ENCODE results near the gene MPPED2.

MPPED2 gene

DNA sequence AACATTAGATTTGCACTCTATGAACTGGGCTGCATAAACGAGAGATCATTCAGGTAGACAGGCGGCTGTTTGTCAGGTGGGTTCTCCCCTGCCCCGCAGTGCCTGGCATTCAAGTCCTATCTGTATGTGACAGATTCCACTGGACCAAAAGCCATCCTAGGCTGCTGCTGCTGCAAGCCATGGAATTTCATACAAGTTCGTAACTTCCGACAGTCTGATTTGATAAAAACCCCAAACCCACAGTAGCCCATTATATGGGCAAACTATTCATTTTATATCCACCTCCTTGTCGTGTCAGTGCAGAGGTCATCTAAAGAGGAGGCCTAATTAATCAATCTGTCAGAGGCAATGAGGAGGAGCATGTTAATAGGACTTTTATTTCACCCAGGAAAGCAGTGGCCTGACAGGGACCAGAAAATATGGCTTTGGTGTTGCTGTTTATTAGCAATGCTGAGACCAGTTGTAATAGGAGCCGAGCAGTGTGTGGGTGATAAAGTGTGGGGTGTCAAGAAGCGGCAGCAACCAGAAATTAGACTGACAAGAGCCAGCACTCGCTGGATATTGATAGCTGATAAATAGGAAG, 139.0 kb downstream of the MPPED2 start:
- DNase-seq, result no peak

DNA sequence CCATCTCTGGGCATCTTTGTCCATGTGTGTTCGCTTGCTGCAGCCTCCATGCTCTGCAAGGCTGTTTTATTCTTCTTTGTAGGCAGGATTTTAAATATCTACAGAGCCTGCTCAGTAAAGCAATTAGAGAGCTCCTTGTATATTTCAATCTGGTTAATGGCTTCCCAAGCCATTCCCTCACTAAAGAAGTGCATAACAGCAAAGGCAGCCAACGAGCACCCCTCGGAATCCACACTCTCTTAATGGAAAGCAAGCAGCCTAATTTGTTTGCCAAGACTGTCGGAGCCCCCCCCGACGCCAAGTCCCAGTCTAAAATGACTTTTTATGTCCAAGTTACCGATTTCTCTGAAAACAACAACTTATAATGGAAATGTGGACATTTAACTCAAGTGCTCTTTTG, 139.6 kb downstream of the MPPED2 start:
- no peak for DNase-seq

DNA sequence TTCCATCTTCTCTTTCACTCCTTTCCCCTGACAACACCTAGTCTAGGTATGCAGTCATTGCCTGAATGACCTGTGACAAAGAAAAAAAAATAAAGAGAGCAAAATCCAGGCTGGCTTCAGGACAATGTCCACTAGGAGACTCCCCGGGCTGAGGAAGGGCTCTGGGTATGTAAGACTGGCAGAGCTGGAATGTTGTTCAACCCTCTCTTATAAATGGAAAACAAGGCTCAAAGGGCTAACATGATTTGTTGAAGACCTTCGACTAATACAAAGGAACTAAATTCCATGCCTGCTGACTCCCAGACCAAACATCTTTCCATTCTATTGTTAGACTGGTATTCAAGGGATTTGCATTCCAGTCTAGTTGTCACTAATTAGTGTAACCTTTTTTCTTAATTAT, 141.1 kb downstream of the MPPED2 start:
- DNase-seq, result no peak

DNA sequence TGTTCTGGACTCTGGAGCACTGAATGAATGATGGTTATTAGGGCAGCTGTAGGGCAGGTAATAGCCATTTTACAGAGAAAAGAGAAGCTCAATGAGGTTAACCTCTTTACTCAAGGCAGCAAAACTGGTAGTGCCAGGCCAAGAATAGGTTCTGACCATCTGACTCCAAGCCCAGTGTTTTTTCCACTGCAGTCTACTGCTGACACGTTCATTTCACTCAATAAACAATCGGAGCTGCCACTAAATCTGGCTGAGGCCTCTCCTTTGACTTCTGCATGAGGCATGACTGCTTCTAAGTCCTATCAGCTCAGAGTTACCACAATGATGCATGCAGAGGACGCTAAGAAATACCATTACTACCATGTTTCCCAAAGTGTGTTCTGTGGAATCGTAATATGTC, 145.6 kb downstream of the MPPED2 start:
- no peak for DNase-seq

DNA sequence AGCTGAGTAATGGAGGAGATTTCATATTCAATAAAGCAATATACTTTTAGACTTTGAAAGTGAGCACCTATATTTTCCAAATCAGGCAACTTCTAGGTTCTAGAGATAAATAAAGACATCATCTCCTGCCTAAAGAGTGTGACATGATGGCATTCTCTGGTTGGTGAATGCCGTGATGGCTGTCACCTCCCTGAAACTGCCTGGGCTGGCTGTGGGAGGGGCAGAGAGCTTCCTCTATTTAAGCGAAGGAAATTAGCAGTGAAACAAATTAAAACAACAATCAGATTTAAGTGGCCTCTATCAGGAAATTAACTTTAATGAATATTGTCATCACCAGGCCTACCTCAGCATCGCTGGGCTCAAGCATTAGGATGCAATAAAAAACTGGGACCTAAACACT, 149.4 kb downstream of the MPPED2 start:
- no peak for DNase-seq

DNA sequence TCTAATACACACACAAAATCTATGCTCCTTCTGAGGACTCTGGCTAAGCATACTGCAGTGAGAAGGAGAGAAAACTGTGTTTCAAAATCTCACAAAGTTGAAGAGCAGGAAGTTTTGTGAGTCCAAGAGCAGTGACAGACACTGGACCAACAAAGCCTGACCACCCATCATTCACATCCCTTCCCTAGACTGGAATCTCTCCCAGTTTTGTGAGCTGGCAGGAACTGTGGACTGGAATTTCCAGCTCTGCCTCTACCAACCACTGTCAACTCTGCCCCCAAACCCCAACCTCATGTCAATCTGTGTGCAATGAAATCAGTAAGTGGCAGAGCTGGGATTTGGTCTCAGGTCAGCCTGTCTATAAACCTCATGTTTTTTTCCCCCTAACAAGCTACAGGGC, 150.7 kb downstream of the MPPED2 start:
- no peak for DNase-seq

DNA sequence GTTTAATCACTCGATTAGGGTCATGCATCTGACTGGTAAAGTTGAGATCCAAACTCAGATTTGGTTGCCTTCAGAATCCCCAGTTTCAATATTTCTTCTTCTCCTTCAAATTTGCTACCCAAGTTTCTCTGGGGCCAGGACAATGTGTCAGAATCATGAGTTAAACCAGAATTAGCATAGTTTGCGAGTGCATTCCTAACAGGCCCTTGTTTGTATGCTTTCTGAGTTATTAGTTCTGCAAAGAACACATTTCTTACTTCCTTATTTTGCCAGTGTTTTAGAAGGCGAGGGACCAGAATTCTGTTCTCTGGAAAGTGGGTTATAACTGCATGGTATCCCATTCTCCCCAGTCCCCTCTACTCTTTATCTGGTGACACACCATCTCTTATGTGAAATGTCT, 151.3 kb downstream of the MPPED2 start:
- DNase-seq, result no peak

DNA sequence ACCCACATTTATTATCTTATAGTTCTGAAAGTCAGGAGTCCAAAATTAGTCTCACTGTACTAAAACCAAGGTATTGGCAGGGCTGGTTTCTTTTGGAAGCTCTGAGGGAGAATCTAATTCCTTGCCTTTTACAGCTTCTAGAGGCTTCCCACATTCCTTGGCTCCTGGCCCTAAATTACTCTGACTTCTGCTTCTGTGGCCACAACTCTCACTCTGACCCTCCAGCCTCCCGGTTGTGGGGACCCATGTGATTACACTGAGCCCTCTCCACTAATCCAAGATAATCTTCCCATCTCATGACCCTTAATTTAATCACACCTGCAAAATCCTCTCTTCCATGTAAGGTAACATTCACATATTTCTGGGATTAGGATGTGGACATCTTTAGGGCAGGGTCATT, 152.3 kb downstream of the MPPED2 start:
- DNase-seq, result no peak

DNA sequence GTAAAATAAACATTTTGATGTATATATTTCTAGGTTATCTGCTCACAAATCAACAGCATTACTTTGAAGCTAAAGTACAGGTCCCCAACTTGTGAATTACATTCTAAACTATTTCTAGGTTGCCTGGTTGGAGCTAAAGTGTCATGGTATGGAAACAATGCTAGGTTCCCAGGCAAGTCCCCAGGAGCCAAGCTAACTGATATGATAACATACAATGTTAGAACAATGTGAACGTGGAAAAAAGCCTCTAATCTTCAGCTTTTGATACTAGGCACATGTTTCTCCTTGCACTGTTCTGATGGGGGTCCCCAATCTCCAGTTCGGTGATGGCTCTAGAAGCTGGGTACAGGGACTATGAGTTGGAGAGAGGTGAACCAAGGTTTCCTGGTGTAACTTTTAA, 153.4 kb downstream of the MPPED2 start:
- no peak for DNase-seq

DNA sequence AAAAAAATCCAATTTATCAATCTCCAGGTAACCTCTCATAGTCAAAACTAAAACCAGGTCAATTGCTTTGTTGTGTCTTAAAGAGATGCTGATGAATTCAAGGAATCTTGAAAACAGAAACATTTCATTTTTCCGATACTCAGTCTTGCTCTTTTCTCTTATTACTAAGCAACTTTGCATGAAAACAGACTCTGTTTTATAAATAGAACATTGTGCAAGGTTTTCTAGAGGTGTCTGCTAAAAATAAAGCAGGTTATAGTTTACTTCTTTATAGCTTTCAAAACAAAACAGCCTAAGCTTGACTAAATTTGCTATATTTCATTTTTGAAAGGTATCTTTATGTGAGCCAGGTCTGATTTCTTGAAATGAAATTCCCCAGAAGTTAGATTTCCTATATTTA, 154.0 kb downstream of the MPPED2 start:
- no peak for DNase-seq

DNA sequence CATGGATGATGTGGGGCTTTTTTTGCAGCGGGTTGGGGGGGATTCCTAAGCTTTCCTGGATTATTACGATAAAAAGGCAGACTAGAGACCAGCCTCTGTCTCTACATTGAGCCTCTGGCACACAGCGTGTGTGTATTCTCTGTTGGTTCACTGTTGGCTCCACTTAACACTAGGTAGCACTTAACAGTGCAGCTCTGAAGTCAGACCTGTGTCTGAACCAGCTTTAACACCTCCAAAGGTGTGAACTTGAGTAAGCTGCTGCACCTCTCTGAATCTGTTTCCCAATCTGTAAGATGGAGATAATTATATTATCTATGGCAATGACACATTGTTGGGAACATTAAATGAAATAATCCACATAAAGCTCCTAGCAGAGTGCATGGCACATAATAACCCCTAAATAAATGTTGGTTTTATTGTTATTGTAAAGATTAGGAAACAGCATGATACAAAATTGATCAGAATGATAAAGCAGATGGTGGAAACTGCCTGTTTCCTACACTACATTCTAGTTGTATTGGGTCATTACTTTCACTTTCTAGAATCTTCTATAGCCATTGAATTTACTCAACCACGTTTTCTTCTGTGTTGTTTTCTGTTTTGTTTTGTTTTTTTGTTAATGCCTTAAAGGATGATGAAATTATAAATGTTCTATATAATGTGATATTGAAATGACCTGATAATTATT, 154.9 kb downstream of the MPPED2 start:
- no peak for DNase-seq

DNA sequence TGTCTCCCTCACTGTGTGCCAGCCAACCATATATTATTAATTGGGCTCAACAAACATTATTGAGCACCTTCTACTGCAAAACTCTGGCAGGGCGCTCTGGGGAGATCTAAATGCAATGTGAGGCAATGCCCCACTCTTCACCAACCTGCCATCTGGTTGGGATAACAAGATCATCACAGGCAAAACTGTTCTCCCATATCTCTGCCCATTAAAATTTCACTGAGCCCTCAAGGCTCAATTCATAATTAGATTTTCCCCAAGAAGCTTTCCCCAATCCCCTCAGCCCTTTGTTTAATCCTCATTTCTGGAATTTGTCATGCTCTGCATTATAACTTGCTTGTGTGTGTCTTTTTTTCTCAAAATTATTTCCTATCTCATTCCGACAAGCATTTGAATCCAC, 156.6 kb downstream of the MPPED2 start:
- no peak for DNase-seq

DNA sequence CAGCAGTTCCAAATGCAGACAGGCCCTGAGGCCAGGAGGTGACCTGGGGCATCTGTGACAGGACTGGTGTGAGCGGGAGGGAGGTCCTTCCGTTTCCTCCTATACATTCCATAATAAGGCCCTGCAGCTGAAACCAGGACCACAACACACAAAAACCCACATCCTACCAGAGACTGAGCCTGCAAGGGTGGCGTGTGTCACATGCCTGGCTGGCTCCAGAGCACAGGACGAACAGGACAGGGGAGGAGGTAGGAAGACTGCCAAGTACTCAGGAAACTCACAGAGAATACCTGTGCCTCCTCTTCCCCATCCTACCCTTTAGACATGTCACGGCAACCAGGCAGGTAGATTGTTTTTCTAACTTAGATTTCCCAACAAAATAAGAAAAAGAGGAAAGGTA, 159.4 kb downstream of the MPPED2 start:
- no peak for DNase-seq

DNA sequence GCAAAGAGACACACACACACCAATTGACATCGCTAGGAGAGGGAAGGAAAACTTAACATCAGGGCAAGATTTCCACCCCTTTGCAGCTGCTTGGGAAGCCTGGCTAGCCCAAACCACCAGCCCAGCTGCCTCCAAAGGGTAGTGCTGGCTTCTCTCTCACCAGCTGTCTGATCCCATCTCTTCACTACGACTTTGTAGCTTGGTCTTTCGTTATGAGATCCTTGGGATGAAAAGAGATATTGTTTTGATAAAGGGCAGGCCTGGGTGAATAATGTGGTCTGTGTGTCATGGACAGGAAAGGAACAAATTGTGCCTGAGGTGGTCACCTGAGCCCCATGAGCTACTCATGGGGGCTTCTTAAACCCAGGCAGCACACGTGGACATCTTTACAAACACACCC, 161.3 kb downstream of the MPPED2 start:
- no peak for DNase-seq

DNA sequence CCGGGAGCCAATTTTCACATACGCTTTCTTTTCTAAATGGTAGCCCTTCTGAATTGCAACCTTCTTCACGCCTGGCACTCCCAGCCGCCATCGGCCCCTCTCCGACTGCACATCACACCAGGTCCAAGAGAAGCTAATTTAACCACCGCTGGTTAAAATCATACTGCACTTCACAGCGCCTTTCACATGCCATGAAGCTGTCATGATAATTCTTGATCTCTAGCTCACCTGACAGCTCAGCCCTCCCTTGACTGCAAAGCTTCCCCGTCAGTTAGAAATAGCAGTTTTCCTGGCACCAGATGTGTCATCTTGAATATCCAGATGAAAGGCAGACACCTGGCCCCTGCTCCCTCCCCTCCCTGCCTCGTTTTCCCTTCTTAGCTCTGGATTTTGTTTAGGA, 161.8 kb downstream of the MPPED2 start:
- DNase-seq, result no peak

DNA sequence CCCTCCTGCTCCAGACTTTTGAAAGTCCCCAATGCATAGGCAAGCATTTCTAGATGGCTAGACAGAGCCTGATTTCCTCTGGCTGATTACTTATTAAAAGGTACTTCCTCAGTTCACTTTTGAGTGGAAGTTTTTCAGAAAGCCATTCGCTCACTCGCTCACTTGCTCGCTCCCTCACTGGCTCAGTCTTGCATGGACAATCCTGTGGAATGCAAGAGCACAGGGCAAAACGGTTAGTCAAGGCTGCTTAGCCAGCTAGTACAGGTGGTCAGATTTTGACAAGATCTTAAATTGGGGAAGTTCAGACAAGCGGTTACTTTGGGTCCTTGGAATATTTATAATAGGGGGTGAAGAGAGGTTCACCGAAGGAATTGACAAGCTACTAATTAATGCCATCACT, 162.3 kb downstream of the MPPED2 start:
- no peak for DNase-seq

DNA sequence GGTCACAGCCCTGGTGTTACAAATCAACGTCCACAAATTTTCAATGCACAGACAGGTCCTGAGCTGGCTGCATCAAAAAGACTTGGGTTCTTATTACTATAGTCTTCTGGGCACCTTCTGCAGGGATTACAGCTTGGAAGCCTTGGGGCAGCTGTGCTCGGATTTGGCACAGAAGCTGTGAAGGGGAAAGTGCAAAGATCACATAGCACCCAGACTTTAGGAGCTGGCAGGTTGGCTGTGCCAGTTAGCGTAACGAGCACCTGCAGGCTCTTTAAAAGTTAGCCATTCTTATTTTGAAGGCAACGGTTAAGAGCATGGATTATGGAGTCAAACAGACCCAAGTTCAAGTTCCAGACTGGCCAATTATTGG, 162.9 kb downstream of the MPPED2 start:
- DNase-seq, result no peak

DNA sequence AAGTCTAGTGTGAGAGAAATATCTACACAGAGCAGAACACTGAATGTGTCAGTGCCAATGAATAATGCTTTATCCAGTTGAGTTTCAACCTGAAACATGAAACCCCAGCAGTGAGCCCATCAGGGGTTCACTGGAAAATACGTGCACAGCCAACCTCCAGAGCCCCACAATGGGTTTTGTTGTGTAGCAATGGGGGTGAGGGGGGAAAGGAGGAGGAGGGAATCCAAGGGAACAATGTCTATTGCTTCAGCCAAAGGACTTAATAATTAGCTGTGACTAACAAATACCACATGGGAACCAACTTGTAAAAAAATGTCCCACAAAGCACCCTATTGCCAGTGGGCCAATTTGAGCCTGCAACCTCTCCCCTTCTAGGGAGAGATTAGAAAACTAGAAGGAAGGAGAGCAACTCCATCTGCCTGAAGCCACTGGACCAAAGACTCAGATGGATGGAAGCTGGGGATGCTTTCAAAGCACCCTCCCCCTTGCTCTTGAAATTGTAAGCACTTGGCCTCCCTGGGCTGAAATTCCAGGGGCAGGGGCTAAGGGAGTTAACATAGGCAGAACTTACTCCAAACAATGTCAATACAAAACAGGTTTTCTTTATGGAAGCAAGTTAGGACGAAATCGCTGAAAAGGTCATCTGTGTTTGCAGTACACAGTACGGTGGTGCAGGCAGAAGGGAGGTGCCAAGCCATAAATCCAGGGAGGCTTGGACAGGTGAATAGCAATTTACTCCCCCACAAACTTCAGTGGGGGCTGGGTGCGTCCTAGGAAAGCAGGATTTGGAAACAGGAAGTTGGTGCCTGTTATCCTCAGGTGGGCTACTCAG, 163.5 kb downstream of the MPPED2 start:
- no peak for DNase-seq

DNA sequence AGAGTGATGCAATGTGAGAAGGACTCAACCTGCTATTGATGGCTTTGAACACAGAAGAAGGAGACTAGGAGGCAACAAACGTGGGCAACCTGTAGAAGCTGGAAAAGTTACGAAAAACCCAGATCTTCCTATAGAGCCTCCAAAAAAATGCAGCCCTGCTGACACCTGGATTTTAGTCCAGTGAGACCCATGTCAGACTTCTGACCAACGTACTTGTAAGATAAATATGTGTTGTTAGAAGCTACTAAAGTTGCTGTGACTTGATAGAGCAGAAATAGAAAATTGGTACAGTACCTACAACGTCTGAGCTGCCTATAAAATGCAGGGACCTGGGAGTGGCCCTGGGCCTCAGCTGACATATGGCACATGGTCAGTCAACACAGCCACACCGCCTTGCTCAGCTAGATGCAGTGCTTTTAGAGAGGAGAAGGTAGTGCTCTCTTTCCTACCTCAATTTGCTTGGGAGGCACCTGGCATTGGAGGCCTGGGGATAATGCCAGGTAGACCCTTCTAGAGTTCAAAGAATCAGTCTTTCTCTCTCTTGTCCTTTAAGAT, 165.8 kb downstream of the MPPED2 start:
- DNase-seq, result no peak

DNA sequence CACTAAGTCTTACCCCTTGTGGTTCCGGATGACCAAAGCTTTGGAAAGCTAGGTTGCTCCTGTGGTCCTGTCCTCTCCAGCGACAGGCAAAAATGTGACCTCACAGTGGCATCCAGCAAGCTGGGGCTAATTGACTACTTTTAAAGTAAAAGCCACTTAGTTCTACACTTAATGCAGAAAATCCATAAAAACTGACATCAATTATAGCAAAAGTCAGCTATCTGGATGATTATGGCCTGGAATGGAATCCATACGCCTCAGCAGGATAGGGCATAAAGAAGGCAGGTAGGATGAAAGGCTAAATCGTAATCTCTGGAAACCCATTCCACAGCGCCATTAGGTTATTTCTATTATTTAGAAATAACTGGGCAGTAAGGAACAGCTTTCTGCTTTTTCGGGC, 171.3 kb downstream of the MPPED2 start:
- no peak for DNase-seq

DNA sequence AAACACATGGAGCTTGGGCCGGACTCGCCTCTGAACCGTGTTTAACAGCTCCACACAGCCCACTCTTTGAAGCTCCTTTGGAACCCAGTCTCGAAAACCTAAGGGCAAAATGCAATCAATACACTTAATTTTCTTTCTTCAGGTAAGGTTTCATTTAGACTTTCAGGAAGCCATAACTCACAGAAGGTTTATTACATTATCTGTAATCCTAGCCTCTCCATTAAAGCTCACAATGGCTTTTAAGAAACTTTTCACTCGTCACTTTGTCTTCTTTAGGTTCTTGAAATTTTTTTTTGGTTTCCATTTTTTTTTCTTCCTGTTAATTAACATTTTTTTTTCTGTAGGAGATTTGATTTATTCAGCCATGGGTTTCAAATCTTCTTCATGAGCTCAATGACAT, 171.9 kb downstream of the MPPED2 start:
- DNase-seq, result no peak

DNA sequence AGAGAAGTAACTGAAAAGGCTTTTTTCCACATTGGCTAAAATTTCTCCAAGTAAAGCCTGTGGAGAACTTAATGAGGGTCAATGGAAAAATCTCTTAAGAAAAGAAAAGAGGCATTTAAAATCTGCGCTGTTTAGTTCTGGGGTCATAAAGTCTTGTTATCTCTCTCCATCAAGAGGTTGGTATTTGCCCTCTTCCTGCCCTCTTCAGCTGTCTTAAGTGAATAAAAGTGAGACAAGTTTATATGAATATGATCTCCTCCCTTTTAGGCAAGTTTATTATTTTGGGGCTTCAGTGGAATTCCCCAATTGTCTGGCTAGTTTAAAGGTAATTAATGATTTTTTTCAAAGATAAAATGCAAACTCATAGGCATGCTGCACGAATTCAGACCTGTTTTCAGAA, 173.6 kb downstream of the MPPED2 start:
- DNase-seq, result no peak

DNA sequence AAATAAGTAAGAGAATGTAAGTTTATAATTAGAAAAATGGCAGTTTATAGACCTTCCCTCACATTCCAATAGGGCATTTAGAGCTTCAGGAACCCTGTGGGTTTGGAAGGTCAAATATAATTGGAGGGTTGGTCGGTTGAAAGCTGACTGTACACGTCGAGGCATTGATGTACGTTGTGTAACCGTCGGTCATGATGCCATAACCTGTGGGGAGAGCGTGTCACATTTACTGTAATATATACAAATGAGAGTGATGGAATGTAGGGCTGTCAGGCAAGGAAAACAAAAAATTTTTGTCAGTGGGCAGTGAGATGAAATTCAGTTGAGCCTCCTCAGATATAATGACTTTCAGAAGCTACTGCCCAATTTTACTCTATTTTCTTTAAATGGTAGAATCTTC, 174.8 kb downstream of the MPPED2 start:
- no peak for DNase-seq

Measured in activated naive CD4-positive, alpha-beta T cell treated with anti-CD3 and anti-CD28 coated beads, Interleukin-2, amount 50 U/mL, for 16 hours (primary cell).